Endothelial cell (in vitro differentiated cells): Measurements from ENCODE around the gene GPR171. TPM values are rescaled to one million over a fixed set of nuclear protein-coding genes. Genes with fewer than 3 reads are reported as not detected.

Experiments used
- DNase-seq: peaks from one replicate; pipeline ENCODE4 v3.0.0; 2021; ENCODE audit warnings: low spot score
- H3K27ac Mint-ChIP-seq: one replicate; pipeline ENCODE4 v1.8.0; 2021; ENCODE audit warnings: mixed read lengths, inconsistent platforms; ENCODE audit not compliant: unreplicated experiment
- H3K27me3 Mint-ChIP-seq: one replicate; pipeline ENCODE4 v1.8.0; 2021; ENCODE audit warnings: mild to moderate bottlenecking, moderate library complexity, mixed read lengths, inconsistent platforms; ENCODE audit not compliant: unreplicated experiment
- H3K36me3 Mint-ChIP-seq: one replicate; pipeline ENCODE4 v1.8.0; 2021; ENCODE audit warnings: mild to moderate bottlenecking, low read depth, mixed read lengths, inconsistent platforms; ENCODE audit not compliant: unreplicated experiment
- H3K4me1 Mint-ChIP-seq: one replicate; pipeline ENCODE4 v1.8.0; 2021; ENCODE audit warnings: mild to moderate bottlenecking, mixed read lengths, inconsistent platforms; ENCODE audit not compliant: unreplicated experiment
- H3K4me3 Mint-ChIP-seq: one replicate; pipeline ENCODE4 v1.8.0; 2021; ENCODE audit warnings: mild to moderate bottlenecking, mixed read lengths, inconsistent platforms; ENCODE audit not compliant: unreplicated experiment
- H3K9me3 Mint-ChIP-seq: one replicate; pipeline ENCODE4 v1.8.0; 2021; ENCODE audit warnings: mixed read lengths, inconsistent platforms; ENCODE audit not compliant: unreplicated experiment
- total RNA-seq: library from RNA; stranded (reverse); fragmentation: NEBNext Ultra II Directional; extraction: Animal tissue kit (Norgen Biotek cat#: 25700); gene quantifications from one replicate; pipeline ENCODE4 v1.2.1, GENCODE V29; 2021; ENCODE audit not compliant: unreplicated experiment
- TF ChIP-seq, protein P1 (sequence below): fragments of 200-600 bp; sonication (generic); IDR thresholded peaks from one replicate; pipeline ENCODE4 v1.5.0; 2021; ENCODE audit warnings: antibody characterized with exemption; ENCODE audit not compliant: unreplicated experiment

GPR171 gene
- total RNA-seq, 1 donor from 2014 or later: not detected

DNA sequence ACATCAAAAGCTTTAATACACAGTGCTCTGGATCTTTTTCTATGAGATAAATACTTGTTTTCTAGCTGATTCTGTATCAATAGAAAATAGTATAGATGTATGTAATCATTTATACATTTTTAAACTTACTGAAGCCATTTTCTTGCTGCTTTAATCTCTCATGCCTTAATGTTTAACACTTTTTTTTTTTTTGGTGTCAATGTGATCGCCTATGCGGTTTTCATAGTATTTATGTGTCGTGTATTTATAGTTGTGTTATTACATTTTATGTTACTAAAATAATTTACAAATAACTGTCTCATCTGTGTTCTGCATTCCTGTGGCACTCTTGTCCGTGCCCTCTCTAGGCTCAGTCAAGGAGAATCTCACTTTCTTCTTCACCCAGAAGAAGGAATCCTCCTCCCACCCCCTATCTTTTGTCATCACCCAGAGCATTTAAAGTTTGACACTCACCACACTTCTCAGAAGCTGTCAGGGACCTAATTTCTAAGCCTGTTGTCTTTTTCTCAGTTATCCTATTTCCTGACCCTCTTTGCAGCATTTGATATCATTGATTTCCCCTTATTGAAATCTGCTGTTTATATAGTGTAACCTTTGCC, 21.4 kb upstream of the GPR171 start:
- Mint-ChIP-seq H3K27ac (no peak overlapping the region), H3K36me3 (peaks cover 14% of the 10 kb centered on the region), H3K27me3 (peaks cover 5% of the 10 kb centered on the region), H3K4me1 (peaks cover 16% of the 10 kb centered on the region), H3K9me3 (peaks cover 6% of the 10 kb centered on the region), H3K4me3 (no peak overlapping the region)
- no peak for DNase-seq
- TF ChIP-seq, protein P1, sequence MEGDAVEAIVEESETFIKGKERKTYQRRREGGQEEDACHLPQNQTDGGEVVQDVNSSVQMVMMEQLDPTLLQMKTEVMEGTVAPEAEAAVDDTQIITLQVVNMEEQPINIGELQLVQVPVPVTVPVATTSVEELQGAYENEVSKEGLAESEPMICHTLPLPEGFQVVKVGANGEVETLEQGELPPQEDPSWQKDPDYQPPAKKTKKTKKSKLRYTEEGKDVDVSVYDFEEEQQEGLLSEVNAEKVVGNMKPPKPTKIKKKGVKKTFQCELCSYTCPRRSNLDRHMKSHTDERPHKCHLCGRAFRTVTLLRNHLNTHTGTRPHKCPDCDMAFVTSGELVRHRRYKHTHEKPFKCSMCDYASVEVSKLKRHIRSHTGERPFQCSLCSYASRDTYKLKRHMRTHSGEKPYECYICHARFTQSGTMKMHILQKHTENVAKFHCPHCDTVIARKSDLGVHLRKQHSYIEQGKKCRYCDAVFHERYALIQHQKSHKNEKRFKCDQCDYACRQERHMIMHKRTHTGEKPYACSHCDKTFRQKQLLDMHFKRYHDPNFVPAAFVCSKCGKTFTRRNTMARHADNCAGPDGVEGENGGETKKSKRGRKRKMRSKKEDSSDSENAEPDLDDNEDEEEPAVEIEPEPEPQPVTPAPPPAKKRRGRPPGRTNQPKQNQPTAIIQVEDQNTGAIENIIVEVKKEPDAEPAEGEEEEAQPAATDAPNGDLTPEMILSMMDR: no peak

DNA sequence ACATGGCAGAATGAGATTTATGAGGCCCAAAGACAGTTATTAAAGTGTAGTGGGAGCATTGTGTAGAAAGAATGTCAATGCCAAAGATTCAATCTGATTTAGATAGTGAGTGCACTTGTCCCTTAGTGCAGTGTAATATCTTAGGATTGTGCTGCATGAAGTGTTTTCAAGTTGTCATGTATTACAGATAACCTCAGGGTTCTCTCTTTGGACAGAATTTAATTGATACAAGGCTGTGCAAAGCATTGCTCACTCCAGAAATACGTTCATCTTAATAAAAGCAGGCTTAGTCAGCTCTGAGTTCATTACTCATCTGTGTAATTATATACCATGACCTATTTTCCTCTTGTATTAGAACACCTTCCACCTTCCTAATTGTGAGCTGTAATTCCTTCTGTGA, 16.0 kb upstream of the GPR171 start:
- TF ChIP-seq, protein P1: no peak
- no peak overlapping the region for H3K27ac Mint-ChIP-seq
- no peak for DNase-seq
- peaks cover 6% of the 10 kb centered on the region for H3K9me3 Mint-ChIP-seq
- H3K36me3 Mint-ChIP-seq: peaks cover 14% of the 10 kb centered on the region
- peaks cover 12% of the 10 kb centered on the region for H3K4me1 Mint-ChIP-seq
- no peak overlapping the region for H3K4me3 Mint-ChIP-seq
- peaks cover 4% of the 10 kb centered on the region for H3K27me3 Mint-ChIP-seq

DNA sequence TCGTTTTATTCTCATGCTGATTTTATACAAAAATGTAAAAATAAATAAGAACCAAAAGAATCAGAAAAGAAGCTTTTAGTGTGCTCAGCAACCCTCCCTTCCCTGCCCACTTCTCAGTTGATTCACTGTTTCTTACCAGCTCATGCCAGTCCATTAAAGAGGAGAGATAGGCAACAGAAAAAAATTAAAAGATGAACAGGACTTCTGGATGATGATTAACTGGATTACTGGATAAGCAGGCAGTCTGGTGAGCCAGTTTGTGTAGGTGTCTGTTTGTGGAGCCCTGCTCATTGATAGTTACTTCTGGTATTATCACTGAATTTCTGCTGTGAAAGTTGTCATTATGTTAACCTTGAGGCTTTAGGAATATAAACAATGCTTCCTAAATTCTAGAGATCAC, 15.1 kb upstream of the GPR171 start:
- Mint-ChIP-seq H3K36me3 (peaks cover 14% of the 10 kb centered on the region), H3K27ac (no peak overlapping the region), H3K27me3 (peaks cover 4% of the 10 kb centered on the region), H3K4me1 (peaks cover 18% of the 10 kb centered on the region), H3K9me3 (peaks cover 6% of the 10 kb centered on the region), H3K4me3 (no peak overlapping the region)
- DNase-seq: no peak
- TF ChIP-seq, protein P1: no peak

DNA sequence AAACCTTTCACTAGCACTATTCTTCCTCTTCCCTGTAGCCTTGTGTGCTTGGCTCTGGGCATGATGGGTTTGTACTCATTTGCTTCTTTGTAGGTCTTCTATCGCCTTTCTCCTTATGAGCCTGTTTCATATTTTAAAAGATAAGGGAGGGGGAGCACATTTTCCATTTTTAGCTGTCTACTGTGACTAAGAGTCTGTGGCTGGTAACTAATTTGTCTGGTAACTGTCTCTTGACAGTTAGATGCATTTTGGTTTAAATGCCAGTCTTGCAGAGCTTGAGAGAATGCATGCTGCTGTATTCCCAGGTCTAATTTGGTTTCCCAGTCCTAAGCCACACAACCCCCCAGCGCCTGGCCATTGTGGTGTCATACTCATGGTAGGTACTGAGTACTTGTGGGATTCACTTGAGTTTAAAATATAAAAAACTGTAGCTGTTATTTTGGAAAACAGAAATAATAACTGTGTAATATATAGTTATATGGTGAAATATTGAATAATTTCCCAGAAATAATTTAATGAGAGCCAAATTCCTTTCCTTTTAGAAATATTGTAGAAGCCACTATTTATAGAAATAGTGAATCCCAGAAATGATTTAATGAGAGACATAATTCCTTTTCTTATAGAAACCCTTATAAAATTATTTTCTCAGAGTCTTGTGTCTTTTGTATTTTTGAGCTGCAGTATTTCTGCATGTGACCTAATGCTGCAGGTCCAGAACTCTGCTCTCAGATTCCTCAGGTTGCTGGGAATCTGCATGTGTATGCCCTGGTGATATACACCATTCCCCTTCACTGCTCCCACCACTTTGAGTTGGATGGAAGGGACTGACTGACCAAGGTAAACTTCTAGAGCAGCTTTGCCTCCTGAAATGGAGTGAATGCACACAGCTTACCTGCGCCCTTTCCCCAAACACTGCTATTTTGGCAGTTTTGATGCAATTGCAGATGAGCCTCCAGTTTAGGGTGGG, 13.9 kb upstream of the GPR171 start:
- Mint-ChIP-seq H3K27ac (no peak overlapping the region), H3K9me3 (peaks cover 6% of the 10 kb centered on the region), H3K4me3 (no peak overlapping the region), H3K27me3 (peaks cover 4% of the 10 kb centered on the region), H3K4me1 (peaks cover 19% of the 10 kb centered on the region), H3K36me3 (peaks cover 7% of the 10 kb centered on the region)
- TF ChIP-seq, protein P1: no peak
- DNase-seq: no peak

DNA sequence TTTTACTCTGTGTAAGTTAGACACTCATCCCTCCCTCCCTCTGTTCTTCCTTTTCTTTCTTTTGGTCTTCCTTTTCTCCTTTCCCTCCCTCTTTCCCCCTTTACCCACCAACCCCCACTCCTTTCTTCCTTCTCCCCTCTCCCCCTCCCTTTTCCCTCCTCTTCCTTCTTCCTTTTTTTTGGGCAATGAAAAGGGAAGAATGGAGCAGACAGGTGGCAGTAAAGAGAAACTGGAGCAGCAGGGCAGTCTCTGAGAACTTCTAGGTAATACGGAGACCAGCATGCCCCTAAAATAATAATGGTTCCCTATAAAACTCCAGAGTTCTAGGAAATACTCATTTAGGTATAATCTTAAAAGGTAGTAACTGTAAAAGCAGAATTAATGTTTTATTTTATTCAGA, 11.4 kb upstream of the GPR171 start:
- Mint-ChIP-seq H3K9me3 (no peaks in the 10 kb centered on the region), H3K4me3 (no peak overlapping the region), H3K36me3 (no peaks in the 10 kb centered on the region), H3K27ac (no peak overlapping the region), H3K4me1 (peaks cover 21% of the 10 kb centered on the region), H3K27me3 (no peaks in the 10 kb centered on the region)
- TF ChIP-seq, protein P1: no peak
- no peak for DNase-seq
